Sigmoid colon (tissue), 7 donors: ENCODE data around the gene TALDO1. TPM values are rescaled to one million over a fixed set of nuclear protein-coding genes. Genes with fewer than 3 reads are reported as not detected.
A peak's percentile ranks its signal among the peaks of the same experiment; 100 is the strongest.

Source experiments
- DNase-seq: peaks from one replicate; pipeline ENCODE4 v3.0.0-alpha.2; 2019
- H3K27ac ChIP-seq, 4 donors: fragments of 200-600 bp; sonication (generic); one replicate each; pipeline ENCODE4 v1.5.1; 2016 to 2019; ENCODE audit warnings: mild to moderate bottlenecking in 1 of 4
- H3K27me3 ChIP-seq, 3 donors: fragments of 200-600 bp; sonication (generic); one replicate each; pipeline ENCODE4 v1.5.1; 2019; ENCODE audit warnings: mild to moderate bottlenecking in 1 of 3
- H3K36me3 ChIP-seq, 4 donors: fragments of 200-600 bp; sonication (generic); one replicate each; pipeline ENCODE4 v1.5.1; 2016 to 2019
- H3K4me1 ChIP-seq, 4 donors: fragments of 200-600 bp; sonication (generic); one replicate each; pipeline ENCODE4 v1.5.1; 2017 to 2019
- H3K4me3 ChIP-seq, 4 donors: fragments of 200-600 bp; sonication (generic); one replicate each; pipeline ENCODE4 v1.5.1; 2017 to 2019; ENCODE audit warnings: mild to moderate bottlenecking in 2 of 4, moderate library complexity in 1 of 4
- H3K9me3 ChIP-seq, 4 donors: fragments of 200-600 bp in 3 of 4; sonication (generic) in 3 of 4; one replicate each; pipeline versions ENCODE4 v1.5.1 to v1.6.1; 2013 to 2019
- EP300 ChIP-seq, 4 donors: sonication (generic); formaldehyde crosslinking; IDR thresholded peaks; one replicate each; pipeline ENCODE4 v1.6.1; 2017; ENCODE audit warnings: antibody characterized with exemption in 4 of 4
- POLR2A ChIP-seq, 2 donors: fragments of 450-650 bp; IDR thresholded peaks; one replicate each; pipeline ENCODE4 v1.6.1; 2016; ENCODE audit warnings: antibody characterized with exemption in 2 of 2, mild to moderate bottlenecking in 2 of 2, moderate library complexity in 2 of 2
- POLR2AphosphoS5 ChIP-seq, 4 donors: sonication (generic); formaldehyde crosslinking; IDR thresholded peaks; one replicate each; pipeline ENCODE4 v1.6.1; 2017; ENCODE audit warnings: antibody characterized with exemption in 4 of 4
- WGBS, 2 donors: extraction: QIAGEN DNeasy Blood & Tissue Kit; methylation state at CpG; one replicate each; pipeline ENCODE4 v1.1.7; 2013; 5-methylcytosine and 5-hydroxymethylcytosine counted together
- intact Hi-C: fragments of 100-400 bp; cut with DNase I; formaldehyde crosslinking; loops from one replicate; pipeline ENCODE4 v1.15.1; 2023
- polyA plus RNA-seq, 3 donors: library from polyadenylated mRNA; stranded (reverse); fragments of 200-250 nt; gene quantifications; one replicate each; pipeline ENCODE4 v1.2.3, GENCODE V29; 2013
- total RNA-seq, 4 donors: library from RNA; depleted of rRNA; stranded (reverse); fragments of >200 nt; gene quantifications; one replicate each; pipeline ENCODE4 v1.1.0, GENCODE V29; 2016
- TF ChIP-seq, protein P1 (sequence below), 4 experiments: fragments of 450-650 bp in 3 of 4; fragments of 200-600 bp in 1 of 4; IDR thresholded peaks; one replicate each; pipeline ENCODE4 v1.5.1; 2016 to 2019; ENCODE audit warnings: antibody characterized with exemption in 4 of 4, mild to moderate bottlenecking in 3 of 4, moderate library complexity in 2 of 4
- donor health status: healthy with polysubstance abuse.
- donor health status: Bipolar disorder and iron deficiency.
- donor health status: healthy.

Gene TALDO1
- total and polyA plus RNA-seq, 7 donors = 94.6 to 177 (median 133) TPM

DNA sequence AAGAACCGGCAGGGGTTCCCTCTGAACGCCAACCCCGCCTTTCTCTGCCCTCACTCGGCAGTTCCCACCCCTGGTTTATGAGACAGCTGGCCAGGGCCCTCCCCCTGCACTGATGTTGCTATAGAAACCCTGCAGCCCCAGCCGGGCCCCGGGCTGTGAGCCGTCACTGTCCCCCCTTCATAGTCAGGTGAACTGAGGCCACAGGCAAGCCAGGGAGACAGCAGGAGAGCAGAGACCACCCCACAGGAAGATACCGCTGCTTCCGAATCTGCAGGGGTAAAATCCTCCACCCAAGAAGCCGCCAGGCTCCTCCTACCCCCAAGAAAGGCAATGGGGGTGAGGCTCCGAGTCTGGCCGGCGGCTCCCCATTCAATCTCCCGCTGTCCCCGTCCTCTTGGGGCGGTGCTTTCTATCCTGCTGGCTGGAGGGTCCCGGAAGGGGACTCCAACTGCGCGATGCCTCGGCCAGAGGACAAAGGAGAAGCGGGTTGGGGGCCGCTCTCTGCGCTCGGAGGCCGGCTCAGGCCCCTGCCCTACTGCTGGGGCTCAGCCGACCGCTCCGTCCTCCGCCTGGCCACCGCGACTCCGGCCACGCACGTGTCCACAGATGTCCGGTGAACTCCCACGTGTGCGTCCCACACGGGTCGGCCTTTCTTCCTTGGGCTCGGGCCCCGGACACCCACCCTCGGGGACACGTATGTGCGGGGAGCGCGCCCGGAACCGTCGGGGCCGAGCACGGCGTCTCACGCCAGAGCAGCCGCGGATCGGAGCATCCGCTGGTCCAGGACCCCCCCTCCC lies 50.2 kb downstream of the TALDO1 start:
- H3K4me3 ChIP-seq = peak overlapping the region; percentile 49 to 65 (median 56)

DNA sequence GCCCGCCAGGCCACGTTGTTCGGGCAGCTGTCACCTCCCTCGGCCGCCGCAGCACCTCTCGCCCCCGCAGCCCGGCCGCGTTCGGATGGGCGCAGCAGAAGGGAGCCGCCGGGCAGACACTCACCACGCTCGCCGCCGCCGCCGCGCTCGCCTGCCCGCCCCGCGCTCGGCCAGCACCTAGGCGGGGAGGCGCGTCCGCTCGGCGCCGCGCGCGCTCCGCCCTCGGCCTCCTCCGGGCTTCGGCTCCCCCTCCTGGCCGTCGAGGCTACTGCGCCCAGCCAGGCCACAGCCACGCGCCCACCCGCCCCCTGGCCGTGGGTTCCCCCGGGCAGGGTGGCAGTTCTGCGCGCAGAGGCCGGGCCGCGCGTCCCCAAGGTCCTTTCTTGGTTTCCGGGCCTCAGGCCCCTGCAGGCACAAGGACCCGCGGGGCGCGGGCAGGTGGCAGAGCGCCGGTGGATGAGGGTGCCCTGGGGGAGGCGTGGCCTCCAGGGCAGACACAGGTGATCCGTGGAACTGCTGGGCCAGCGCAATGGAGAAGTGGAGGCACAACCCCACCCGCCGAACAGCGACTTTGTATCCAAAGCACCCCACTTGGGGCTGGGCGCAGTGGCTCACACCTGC lies 50.9 kb downstream of the TALDO1 start, which contains the start of gene SLC25A22:
SLC25A22 (minus strand) TSS at position 189 of the 621 bp plus-strand sequence. CDS start 3,275 bp downstream, outside the sequence.
- peaks cover 0 to 41% (median 3%) of the 10 kb centered on the region in 4 donors for H3K36me3 ChIP-seq
- no peaks in the 10 kb centered on the region for H3K9me3 ChIP-seq
- DNase-seq = no peak
- no peaks in the 10 kb centered on the region for H3K27me3 ChIP-seq
- H3K4me3 ChIP-seq = peak within 1 kb of the TSS; percentile 49 to 65 (median 56)
- TF ChIP-seq, protein P1, sequence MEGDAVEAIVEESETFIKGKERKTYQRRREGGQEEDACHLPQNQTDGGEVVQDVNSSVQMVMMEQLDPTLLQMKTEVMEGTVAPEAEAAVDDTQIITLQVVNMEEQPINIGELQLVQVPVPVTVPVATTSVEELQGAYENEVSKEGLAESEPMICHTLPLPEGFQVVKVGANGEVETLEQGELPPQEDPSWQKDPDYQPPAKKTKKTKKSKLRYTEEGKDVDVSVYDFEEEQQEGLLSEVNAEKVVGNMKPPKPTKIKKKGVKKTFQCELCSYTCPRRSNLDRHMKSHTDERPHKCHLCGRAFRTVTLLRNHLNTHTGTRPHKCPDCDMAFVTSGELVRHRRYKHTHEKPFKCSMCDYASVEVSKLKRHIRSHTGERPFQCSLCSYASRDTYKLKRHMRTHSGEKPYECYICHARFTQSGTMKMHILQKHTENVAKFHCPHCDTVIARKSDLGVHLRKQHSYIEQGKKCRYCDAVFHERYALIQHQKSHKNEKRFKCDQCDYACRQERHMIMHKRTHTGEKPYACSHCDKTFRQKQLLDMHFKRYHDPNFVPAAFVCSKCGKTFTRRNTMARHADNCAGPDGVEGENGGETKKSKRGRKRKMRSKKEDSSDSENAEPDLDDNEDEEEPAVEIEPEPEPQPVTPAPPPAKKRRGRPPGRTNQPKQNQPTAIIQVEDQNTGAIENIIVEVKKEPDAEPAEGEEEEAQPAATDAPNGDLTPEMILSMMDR (IDR thresholded peaks at IDR 0.05) = peak; percentile 42 to 82 (median 66)
- no peak for TF ChIP-seq EP300 (IDR thresholded peaks at IDR 0.05)
- intact Hi-C loops = loop anchor here (5.0 kb wide), 2 partner anchors 51 to 101 kb away; partner anchors contain the start of genes DEAF1, TALDO1 and TMEM80
- WGBS, 2 donors = 2 to 3% methylated on average over 69 of the region's 69 CpGs
- peak within 1 kb of the TSS; percentile 84 to 93 (median 90) for H3K27ac ChIP-seq
- H3K4me1 ChIP-seq = peaks cover 0 to 38% (median 31%) of the 10 kb centered on the region in 4 donors

More for the DNA sequence above, 50.2 kb downstream of the TALDO1 start:
- peak; percentile 89 for DNase-seq
- Histone ChIP-seq H3K36me3 (peaks cover 0 to 34% (median 3%) of the 10 kb centered on the region in 4 donors), H3K9me3 (no peaks in the 10 kb centered on the region), H3K27me3 (no peaks in the 10 kb centered on the region), H3K4me1 (peaks cover 0 to 38% (median 31%) of the 10 kb centered on the region in 4 donors), H3K27ac (peak overlapping the region; percentile 84 to 93 (median 90))
- WGBS, 2 donors = 0% methylated on average over 57 of the region's 57 CpGs
- TF ChIP-seq, protein P1 (IDR thresholded peaks at IDR 0.05) = peak in 1 of 4 experiments; percentile 6
- TF ChIP-seq POLR2A (IDR thresholded peaks at IDR 0.05) (no peak), EP300 (IDR thresholded peaks at IDR 0.05) (no peak), POLR2AphosphoS5 (IDR thresholded peaks at IDR 0.05) (peak in 3 of 4 donors; percentile 15 to 41 (median 38))
- intact Hi-C loops = loop anchor here (1.0 to 5.0 kb wide), 4 partner anchors 12 to 100 kb away; partner anchors contain the start of genes DEAF1, POLR2L, RPLP2 and TALDO1

DNA sequence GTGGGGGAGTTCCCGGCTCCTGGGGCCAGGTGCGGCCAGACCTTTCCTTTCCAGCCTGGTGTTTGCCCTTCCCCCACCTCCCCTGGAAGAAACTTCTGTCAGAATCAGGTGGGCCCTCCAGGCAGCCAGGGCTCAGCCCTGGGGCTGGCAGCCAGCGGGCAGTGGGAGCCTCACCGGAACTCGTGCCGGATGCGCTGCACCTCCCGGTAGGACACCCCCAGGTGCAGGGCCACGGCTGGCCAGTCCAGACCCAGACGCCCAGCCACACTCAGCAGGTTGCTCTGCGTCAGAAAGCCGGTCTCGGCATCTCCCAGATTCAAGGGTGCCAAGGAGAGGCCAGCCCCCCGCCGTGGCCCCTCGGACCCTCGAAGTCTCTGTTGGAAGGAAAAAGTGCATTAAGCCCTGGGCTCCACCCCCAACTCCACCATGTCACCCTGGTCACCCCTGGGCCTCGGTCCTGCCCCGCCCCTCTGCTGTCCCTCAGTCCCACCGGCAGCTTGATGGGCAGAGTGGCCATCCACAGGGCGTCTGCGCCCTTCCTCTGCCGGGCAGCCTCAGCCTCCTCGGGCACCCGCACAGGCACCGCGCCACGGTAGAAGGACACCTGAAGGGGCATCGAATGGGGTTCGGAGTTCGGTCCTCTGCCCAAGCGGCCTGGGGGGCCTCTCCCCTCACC lies 52.5 kb downstream of the TALDO1 start:
- peaks cover 0 to 47% (median 41%) of the 10 kb centered on the region in 4 donors for H3K4me1 ChIP-seq
- H3K4me3 ChIP-seq = no peak overlapping the region
- no peak overlapping the region for H3K27ac ChIP-seq
- WGBS, 2 donors = 96% methylated on average over 32 of the region's 32 CpGs
- H3K27me3 ChIP-seq = no peaks in the 10 kb centered on the region
- H3K36me3 ChIP-seq = peaks cover 0 to 38% (median 3%) of the 10 kb centered on the region in 4 donors
- DNase-seq = no peak
- H3K9me3 ChIP-seq = no peaks in the 10 kb centered on the region
- TF ChIP-seq EP300 (IDR thresholded peaks at IDR 0.05) = no peak
- TF ChIP-seq POLR2A (IDR thresholded peaks at IDR 0.05) = no peak
- no peak for TF ChIP-seq POLR2AphosphoS5 (IDR thresholded peaks at IDR 0.05)
- TF ChIP-seq, protein P1 (IDR thresholded peaks at IDR 0.05) = no peak
- intact Hi-C loops = loop anchor here (5.0 kb wide), 2 partner anchors 52 to 102 kb away; partner anchors contain the start of genes DEAF1, TALDO1 and TMEM80

DNA sequence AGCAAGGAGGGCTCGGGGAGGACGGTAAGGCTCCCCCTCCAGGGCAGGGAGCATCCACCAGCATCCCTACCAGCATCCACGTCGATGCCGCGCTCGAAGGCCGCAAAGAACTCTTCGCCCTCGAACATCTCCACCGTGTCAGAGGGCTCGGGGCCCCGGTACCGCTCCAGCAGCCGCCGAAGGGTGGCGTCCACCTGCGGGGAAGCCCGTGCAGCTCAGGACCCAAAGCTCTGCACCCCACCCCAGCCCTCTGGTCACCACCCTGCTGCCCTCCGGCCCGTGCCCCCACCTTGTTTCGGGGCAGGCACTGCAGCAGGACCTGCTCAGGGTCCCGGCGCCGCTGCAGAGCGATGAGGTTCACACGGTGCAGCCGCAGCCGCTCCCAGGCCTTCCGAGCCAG lies 53.2 kb downstream of the TALDO1 start:
- Histone ChIP-seq H3K4me3 (no peak overlapping the region), H3K4me1 (peaks cover 0 to 46% (median 37%) of the 10 kb centered on the region in 4 donors), H3K27me3 (no peaks in the 10 kb centered on the region), H3K36me3 (peaks cover 0 to 38% (median 3%) of the 10 kb centered on the region in 4 donors), H3K9me3 (no peaks in the 10 kb centered on the region), H3K27ac (no peak overlapping the region)
- no peak for DNase-seq
- intact Hi-C loops = no loop called here
- WGBS, 2 donors = 93 to 96% methylated on average over 30 of the region's 30 CpGs
- no peak for TF ChIP-seq POLR2AphosphoS5 (IDR thresholded peaks at IDR 0.05)
- TF ChIP-seq, protein P1 (IDR thresholded peaks at IDR 0.05) = no peak
- TF ChIP-seq EP300 (IDR thresholded peaks at IDR 0.05) = no peak
- TF ChIP-seq POLR2A (IDR thresholded peaks at IDR 0.05) = no peak
